Activated CD4-positive, CD25-positive, alpha-beta regulatory T cell treated with anti-CD3 and anti-CD28 coated beads, Interleukin-2, amount 50 U/mL, for 72 hours (primary cell): ENCODE results near the gene NKD1.
"Not testable (repeated sequence)": the region's sequence is repeated elsewhere in the genome, so short reads cannot be mapped to it uniquely, and the experiment has no call there.

ENCODE experiments used
- DNase-seq: peaks from one replicate; pipeline ENCODE4 v3.0.0; 2021

Gene NKD1

GRCh38 chr16:50520451-50521245 is 27.5 kb upstream of the NKD1 start:
- no peak for DNase-seq

GRCh38 chr16:50521246-50521900 is 26.8 kb upstream of the NKD1 start:
- DNase-seq = no peak

DNA sequence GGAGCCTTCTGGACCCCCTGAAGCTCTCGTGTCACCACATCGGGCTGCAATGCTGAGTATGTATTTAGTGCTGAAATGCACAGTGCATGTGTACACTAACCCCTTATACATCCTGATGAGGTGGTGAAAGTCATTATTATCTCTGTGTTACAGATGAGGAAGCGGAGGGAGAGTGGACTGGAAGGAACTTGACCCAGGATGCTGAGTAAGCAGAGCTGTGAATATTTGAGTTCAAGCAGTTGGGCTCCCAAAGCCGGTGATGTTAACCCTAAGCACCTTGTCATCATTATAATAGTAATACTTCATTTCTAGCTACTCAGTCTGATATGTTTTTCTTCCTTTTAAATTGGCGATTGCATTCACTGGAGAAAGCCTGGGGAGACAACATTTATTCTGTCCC is 25.9 kb upstream of the NKD1 start:
- no peak for DNase-seq

DNA sequence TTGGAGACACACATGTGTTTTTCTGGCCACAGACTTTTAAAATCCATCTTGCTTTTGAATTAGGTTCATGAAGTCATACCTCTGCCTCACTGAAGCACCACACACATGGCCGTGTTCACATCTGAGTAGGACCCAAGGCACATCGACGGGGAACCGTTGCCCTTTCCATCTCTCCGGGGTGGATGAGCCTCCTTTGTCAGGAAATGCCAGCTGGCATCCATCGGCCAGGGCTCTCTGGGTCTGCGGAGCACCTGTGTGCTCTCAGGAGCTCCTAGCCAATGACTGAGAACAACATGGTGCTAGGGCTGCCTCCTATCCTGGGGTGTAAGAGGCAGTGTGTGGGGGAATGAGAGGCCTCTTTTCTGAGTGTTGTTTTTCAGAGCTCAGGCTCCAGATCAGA is 24.5 kb upstream of the NKD1 start:
- DNase-seq = no peak

- DNase-seq = no peak
Observed at GRCh38 chr16:50525262-50525661, 22.9 kb upstream of the NKD1 start.

DNA sequence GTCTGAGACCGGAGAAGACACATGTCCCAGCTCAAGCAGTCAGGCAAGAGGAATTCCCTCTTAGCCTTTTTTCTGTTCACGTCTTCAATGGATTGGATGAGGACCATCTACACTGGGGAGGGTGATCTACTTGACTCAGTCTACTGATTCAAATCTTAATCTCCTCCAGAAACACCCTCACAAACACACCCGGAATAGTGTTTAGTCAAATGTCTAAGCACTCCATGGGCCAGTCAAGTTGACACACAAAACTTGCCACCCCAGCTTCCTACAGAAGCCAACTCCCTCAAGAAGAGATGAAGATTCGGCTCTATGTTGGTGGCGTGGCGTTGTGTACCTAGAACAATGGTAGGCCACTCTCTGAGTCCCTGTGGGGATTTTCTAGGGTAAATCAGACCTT is 22.5 kb upstream of the NKD1 start:
- DNase-seq = no peak

DNA sequence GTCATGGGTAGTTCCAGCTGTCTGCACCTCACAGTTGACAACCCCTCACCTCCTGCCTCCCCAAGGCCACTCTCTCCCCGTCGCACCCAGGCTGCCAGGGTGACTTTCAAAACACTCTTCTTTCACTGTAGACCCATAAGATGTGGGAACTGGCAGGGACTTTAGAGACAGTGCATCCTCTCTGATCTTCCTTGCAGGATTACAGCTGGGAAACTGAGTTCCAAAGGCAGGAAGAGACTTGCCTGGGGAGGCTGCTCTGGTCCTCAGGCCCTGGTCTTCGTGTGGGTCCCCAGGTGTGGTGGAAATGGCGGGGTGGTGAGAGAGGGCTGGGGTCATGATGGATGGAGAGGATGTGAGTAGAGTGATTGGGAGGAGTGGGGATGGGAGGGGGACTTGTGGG is 21.9 kb upstream of the NKD1 start:
- DNase-seq = no peak

- no peak for DNase-seq
Observed at GRCh38 chr16:50526796-50527195, 21.4 kb upstream of the NKD1 start.

DNA sequence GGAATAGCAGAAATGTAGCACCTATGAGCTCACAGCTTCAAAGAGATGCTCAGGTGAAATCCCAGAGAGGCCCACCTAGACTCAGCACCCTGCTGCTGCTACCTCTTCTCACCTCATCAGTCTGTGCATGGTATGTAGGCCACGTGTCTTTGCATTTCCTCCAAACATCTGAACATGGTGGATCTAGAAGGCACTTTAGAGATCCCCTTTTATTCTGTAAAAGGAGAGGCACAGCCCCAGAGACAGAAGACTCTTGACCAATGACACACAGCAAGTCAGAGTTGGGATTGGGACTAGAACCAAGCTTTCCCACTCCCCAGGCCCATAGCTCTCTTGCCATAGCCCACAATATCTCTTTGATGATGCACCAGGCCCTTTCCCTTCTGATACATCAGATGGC is 19.4 kb upstream of the NKD1 start:
- DNase-seq = no peak

GRCh38 chr16:50529334-50529733 is 18.9 kb upstream of the NKD1 start:
- no peak for DNase-seq

GRCh38 chr16:50530277-50531236 is 17.6 kb upstream of the NKD1 start:
- DNase-seq = no peak

GRCh38 chr16:50531359-50531758 is 16.8 kb upstream of the NKD1 start:
- DNase-seq = no peak

- DNase-seq = no peak
Observed at GRCh38 chr16:50531901-50532300, 16.3 kb upstream of the NKD1 start.

DNA sequence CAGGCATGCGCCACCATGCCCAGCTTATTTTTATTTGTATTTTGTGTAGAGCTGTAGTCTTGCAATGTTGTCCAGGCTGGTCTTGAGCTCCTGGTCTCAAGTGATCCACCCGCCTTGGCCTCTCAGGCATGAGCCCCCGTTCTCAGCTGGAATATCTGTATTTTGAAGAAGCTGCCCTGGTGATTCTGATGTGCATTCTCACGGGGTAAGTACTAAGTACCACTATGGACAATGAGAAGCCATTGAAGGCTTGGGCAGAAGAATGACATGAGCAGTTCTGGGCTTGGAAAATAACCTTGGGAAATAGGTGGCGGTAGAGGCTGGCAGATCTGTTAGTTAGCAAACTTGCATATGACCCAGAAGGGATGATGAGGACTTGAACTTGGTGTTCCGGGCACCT is 15.6 kb upstream of the NKD1 start:
- no peak for DNase-seq

DNA sequence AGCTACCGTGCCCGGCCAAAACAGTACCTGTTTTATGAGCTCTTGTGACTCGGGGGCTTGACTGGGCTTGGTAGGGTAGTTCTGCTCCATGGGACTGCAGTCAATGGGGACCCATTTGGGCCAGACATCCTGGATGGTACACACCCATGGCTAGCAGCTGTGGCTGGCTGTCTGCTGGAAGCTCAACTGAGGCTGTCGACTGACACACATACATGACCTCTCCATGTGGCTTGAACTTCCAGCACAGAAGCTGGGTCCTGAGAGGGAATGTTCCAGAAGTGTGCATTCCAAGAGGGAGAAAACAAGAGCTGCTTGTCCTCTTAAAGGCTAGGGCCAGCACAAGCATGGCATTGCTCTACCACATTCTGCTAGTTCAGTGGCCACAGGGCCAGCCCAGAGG is 14.9 kb upstream of the NKD1 start:
- no peak for DNase-seq

GRCh38 chr16:50534091-50534490 is 14.1 kb upstream of the NKD1 start:
- DNase-seq = no peak

GRCh38 chr16:50534556-50534955 is 13.6 kb upstream of the NKD1 start:
- no peak for DNase-seq

DNA sequence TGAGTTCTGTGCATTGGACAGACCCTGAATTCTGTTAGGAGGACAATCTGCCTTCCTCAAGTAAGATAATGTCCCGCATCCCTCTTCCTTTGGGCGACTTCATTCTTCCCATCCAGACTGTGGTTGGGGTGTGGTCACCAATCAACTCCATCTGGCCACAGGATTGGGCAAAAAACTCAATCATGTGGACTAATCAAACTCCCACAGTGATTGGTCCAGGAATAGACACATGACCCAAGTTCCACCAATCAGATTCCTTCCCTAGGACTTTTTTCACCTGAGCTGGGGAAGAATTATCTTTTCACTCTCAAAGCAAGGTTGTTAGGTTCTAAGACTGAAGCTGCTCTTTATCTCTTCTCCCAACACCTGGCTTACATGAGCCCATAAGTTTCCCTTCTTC is 13.2 kb upstream of the NKD1 start:
- no peak for DNase-seq

GRCh38 chr16:50535506-50536257 is 12.5 kb upstream of the NKD1 start:
- DNase-seq = no peak

- DNase-seq = not testable (repeated sequence)
Observed at GRCh38 chr16:50536258-50536645, 11.9 kb upstream of the NKD1 start.

- no peak for DNase-seq
Observed at GRCh38 chr16:50537533-50538290, 10.5 kb upstream of the NKD1 start.
